Transverse colon (tissue), 4 donors: Measurements from ENCODE around the gene LMLN.

ENCODE experiments used
- CTCF ChIP-seq, 5 experiments: fragments of 200-600 bp in 3 of 5; fragments of 450-650 bp in 2 of 5; sonication (generic) in 3 of 5; IDR thresholded peaks; 1 replicate in 2 of 5; 2 replicates in 3 of 5; pipeline ENCODE4 v1.5.1; 2016 to 2017; ENCODE audit warnings: antibody characterized with exemption in 5 of 5, inconsistent platforms in 3 of 5, mild to moderate bottlenecking in 2 of 5, moderate library complexity in 1 of 5
- EP300 ChIP-seq: sonication (generic); formaldehyde crosslinking; IDR thresholded peaks from one replicate; pipeline ENCODE4 v1.6.1; 2017; ENCODE audit warnings: antibody characterized with exemption, low read depth
- POLR2A ChIP-seq: fragments of 450-650 bp; IDR thresholded peaks from one replicate; pipeline ENCODE4 v1.6.1; 2016; ENCODE audit warnings: antibody characterized with exemption, mild to moderate bottlenecking, moderate library complexity
- POLR2AphosphoS5 ChIP-seq, 3 donors: sonication (generic); formaldehyde crosslinking; IDR thresholded peaks; one replicate each; pipeline ENCODE4 v1.6.1; 2016; ENCODE audit warnings: antibody characterized with exemption in 3 of 3

GRCh38 chr3:197958346-197958745 lies 1.7 kb upstream of the LMLN start:
- TF ChIP-seq CTCF (IDR thresholded peaks at IDR 0.05): no peak
- TF ChIP-seq POLR2A: no peak
- TF ChIP-seq EP300: no peak
- no peak for TF ChIP-seq POLR2AphosphoS5 (IDR thresholded peaks at IDR 0.05)
